HEK293 (cell line): Measurements from ENCODE around the gene LSMEM2.
A peak's percentile ranks its signal among the peaks of the same experiment; 100 is the strongest.

Experiments
- GLIS1 ChIP-seq: fragments of 450-650 bp; formaldehyde crosslinking; IDR thresholded peaks from 2 replicates; pipeline ENCODE4 v1.5.1; 2016; ENCODE audit warnings: missing biosample characterization, missing genetic modification characterization
- IKZF3 ChIP-seq: fragments of 450-650 bp; IDR thresholded peaks from 2 replicates; pipeline ENCODE4 v1.5.0; 2018; ENCODE audit warnings: missing biosample characterization, mild to moderate bottlenecking, missing genetic modification characterization, moderate library complexity
- KLF16 ChIP-seq: fragments of 450-650 bp; formaldehyde crosslinking; IDR thresholded peaks from 2 replicates; pipeline ENCODE4 v1.5.1; 2017; ENCODE audit warnings: missing biosample characterization, missing genetic modification characterization
- REST ChIP-seq: fragments of 450-650 bp; formaldehyde crosslinking; IDR thresholded peaks from 2 replicates; pipeline ENCODE4 v1.5.1; 2016; ENCODE audit warnings: missing biosample characterization, missing genetic modification characterization
- SCRT1 ChIP-seq: fragments of 450-650 bp; formaldehyde crosslinking; IDR thresholded peaks from 2 replicates; pipeline ENCODE4 v1.5.1; 2016; ENCODE audit warnings: missing biosample characterization, missing genetic modification characterization, borderline replicate concordance
- SP3 ChIP-seq: fragments of 450-650 bp; formaldehyde crosslinking; IDR thresholded peaks from 2 replicates; pipeline ENCODE4 v1.5.1; 2016; ENCODE audit warnings: missing biosample characterization, missing genetic modification characterization
- TSHZ1 ChIP-seq: fragments of 450-650 bp; formaldehyde crosslinking; IDR thresholded peaks from 2 replicates; pipeline ENCODE4 v1.5.1; 2016; ENCODE audit warnings: missing biosample characterization, missing genetic modification characterization, borderline replicate concordance
- YY2 ChIP-seq: fragments of 450-650 bp; formaldehyde crosslinking; IDR thresholded peaks from 2 replicates; pipeline ENCODE4 v1.5.1; 2016; ENCODE audit warnings: missing biosample characterization, missing genetic modification characterization
- ZBTB17 ChIP-seq: fragments of 450-650 bp; formaldehyde crosslinking; IDR thresholded peaks from 2 replicates; pipeline ENCODE4 v1.5.1; 2016; ENCODE audit warnings: missing biosample characterization, missing genetic modification characterization
- ZBTB49 ChIP-seq: fragments of 450-650 bp; formaldehyde crosslinking; IDR thresholded peaks from 2 replicates; pipeline ENCODE4 v1.5.1; 2016; ENCODE audit warnings: missing biosample characterization, missing genetic modification characterization, low read depth
- ZNF292 ChIP-seq: fragments of 450-650 bp; formaldehyde crosslinking; IDR thresholded peaks from 2 replicates; pipeline ENCODE4 v1.5.1; 2016; ENCODE audit warnings: low read depth, missing biosample characterization, missing genetic modification characterization, borderline replicate concordance
- ZNF366 ChIP-seq: fragments of 450-650 bp; formaldehyde crosslinking; conservative IDR thresholded peaks from 2 replicates; pipeline ENCODE4 v1.5.1; 2016; ENCODE audit warnings: missing biosample characterization, missing genetic modification characterization
- ZNF629 ChIP-seq: fragments of 450-650 bp; formaldehyde crosslinking; IDR thresholded peaks from 2 replicates; pipeline ENCODE4 v1.5.1; 2017; ENCODE audit warnings: missing biosample characterization, missing genetic modification characterization
- ZNF670 ChIP-seq: fragments of 450-650 bp; formaldehyde crosslinking; IDR thresholded peaks from 2 replicates; pipeline ENCODE4 v1.5.1; 2016; ENCODE audit warnings: missing biosample characterization, missing genetic modification characterization, low read depth
- TF ChIP-seq, protein P1 (sequence below): fragments of 450-650 bp; formaldehyde crosslinking; IDR thresholded peaks from 2 replicates; pipeline ENCODE4 v1.5.1; 2017; ENCODE audit warnings: missing biosample characterization, missing genetic modification characterization

LSMEM2 gene

DNA sequence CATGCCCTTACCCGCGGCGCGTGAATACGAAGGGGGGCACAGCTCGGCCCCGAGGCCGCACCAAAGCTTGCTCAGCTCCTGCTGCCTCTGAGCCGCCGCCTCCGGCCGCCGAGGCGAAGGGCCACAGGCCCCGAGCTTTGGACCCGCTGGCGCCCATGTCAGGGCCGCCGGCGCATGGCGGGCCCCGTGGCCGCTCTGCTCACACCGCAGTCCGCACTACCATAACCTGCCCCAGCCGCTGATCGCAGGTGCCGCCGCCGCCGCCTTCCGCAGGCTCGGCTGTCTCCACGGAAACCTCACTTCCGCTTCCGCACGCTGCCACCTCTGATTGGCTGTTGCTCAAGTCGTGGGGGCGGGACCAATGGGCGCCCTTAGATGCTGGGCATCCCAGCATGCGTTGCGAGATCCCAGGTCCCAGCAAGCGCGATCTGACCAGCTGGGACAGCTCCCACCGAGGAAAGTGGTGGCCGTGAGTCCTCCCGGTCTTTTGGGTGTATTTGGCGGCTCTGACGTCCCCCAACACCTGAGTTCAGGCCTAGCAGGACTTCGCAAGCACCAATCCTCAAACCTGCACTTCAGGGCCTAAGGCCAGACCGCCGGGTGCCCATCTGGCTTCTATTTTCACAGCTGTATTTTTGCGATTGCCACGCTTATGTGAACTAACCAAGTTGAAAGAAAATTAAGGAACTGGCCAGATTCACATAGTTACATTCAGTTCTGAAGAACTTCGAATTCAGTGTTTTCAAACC is 49.2 kb downstream of the LSMEM2 start, which contains the start of gene TUSC2 (continued):
- peak; percentile 53; the same call in 1 of the 2 replicates for TF ChIP-seq REST (tag by site-specific recombination)
- peak; percentile 68 for TF ChIP-seq ZBTB17 (tag by site-specific recombination)
- TF ChIP-seq ZBTB49 (tag by site-specific recombination), result no peak
- no peak for TF ChIP-seq KLF16 (tag by site-specific recombination)
- no peak for TF ChIP-seq ZNF366 (tag by site-specific recombination)
- TF ChIP-seq SP3 (tag by site-specific recombination), result peak; percentile 56; the same call in 1 of the 2 replicates
- TF ChIP-seq ZNF629, result peak; percentile 33; the same call in 1 of the 2 replicates
- TF ChIP-seq, protein P1, sequence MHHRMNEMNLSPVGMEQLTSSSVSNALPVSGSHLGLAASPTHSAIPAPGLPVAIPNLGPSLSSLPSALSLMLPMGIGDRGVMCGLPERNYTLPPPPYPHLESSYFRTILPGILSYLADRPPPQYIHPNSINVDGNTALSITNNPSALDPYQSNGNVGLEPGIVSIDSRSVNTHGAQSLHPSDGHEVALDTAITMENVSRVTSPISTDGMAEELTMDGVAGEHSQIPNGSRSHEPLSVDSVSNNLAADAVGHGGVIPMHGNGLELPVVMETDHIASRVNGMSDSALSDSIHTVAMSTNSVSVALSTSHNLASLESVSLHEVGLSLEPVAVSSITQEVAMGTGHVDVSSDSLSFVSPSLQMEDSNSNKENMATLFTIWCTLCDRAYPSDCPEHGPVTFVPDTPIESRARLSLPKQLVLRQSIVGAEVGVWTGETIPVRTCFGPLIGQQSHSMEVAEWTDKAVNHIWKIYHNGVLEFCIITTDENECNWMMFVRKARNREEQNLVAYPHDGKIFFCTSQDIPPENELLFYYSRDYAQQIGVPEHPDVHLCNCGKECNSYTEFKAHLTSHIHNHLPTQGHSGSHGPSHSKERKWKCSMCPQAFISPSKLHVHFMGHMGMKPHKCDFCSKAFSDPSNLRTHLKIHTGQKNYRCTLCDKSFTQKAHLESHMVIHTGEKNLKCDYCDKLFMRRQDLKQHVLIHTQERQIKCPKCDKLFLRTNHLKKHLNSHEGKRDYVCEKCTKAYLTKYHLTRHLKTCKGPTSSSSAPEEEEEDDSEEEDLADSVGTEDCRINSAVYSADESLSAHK (tag by site-specific recombination), result no peak
- no peak for TF ChIP-seq TSHZ1 (tag by site-specific recombination)
- TF ChIP-seq ZNF670, result no peak
- TF ChIP-seq GLIS1 (tag by site-specific recombination), result no peak
- TF ChIP-seq SCRT1, result no peak
- 0 out of 2 replicates have a peak, but pooled peaks have one; percentile 14 for TF ChIP-seq IKZF3
- TF ChIP-seq ZNF292 (tag by site-specific recombination), result no peak
- TF ChIP-seq YY2 (tag by site-specific recombination), result 0 out of 2 replicates have a peak, but pooled peaks have one; percentile 32
